Ishikawa (cell line): ENCODE data around the gene FTL.

Source experiments
- CEBPB ChIP-seq: IDR thresholded peaks from 2 replicates; pipeline ENCODE4 v1.6.1; 2012
- CREB1 ChIP-seq: IDR thresholded peaks from 2 replicates; pipeline ENCODE4 v1.6.1; 2012; ENCODE audit warnings: low read depth
- EGR1 ChIP-seq: IDR thresholded peaks from 2 replicates; pipeline ENCODE4 v1.6.1; 2012
- EP300 ChIP-seq: IDR thresholded peaks from 2 replicates; pipeline ENCODE4 v1.6.1; 2012; ENCODE audit warnings: borderline replicate concordance
- FOXM1 ChIP-seq: IDR thresholded peaks from 2 replicates; pipeline ENCODE4 v1.6.1; 2012; ENCODE audit warnings: low read depth, borderline replicate concordance
- MAX ChIP-seq: IDR thresholded peaks from 2 replicates; pipeline ENCODE4 v1.6.1; 2012
- NFIC ChIP-seq: IDR thresholded peaks from 2 replicates; pipeline ENCODE4 v1.6.1; 2012
- RAD21 ChIP-seq: IDR thresholded peaks from 2 replicates; pipeline ENCODE4 v1.6.1; 2012; ENCODE audit warnings: low read depth
- REST ChIP-seq: IDR thresholded peaks from 2 replicates; pipeline ENCODE4 v1.6.1; 2012; ENCODE audit warnings: low read depth, mild to moderate bottlenecking
- TAF1 ChIP-seq: IDR thresholded peaks from 2 replicates; pipeline ENCODE4 v1.6.1; 2012; ENCODE audit warnings: low read depth, mild to moderate bottlenecking
- TCF12 ChIP-seq: IDR thresholded peaks from 2 replicates; pipeline ENCODE4 v1.6.1; 2012; ENCODE audit warnings: low read depth
- TEAD4 ChIP-seq: IDR thresholded peaks from 2 replicates; pipeline ENCODE4 v1.6.1; 2012
- USF1 ChIP-seq: IDR thresholded peaks from 2 replicates; pipeline ENCODE4 v1.6.1; 2012
- YY1 ChIP-seq: IDR thresholded peaks from 2 replicates; pipeline ENCODE4 v1.6.1; 2012; ENCODE audit warnings: low read depth
- ZBTB7A ChIP-seq: IDR thresholded peaks from 2 replicates; pipeline ENCODE4 v1.6.1; 2012; ENCODE audit warnings: low read depth

FTL gene

GRCh38 chr19:48938256-48938655, 26.9 kb upstream of the FTL start:
- TF ChIP-seq TEAD4 (no peak), FOXM1 (no peak), RAD21 (no peak), CREB1 (no peak), CEBPB (no peak), NFIC (no peak), EGR1 (no peak), YY1 (no peak), ZBTB7A (no peak), TCF12 (no peak), EP300 (no peak), TAF1 (no peak), REST (no peak), MAX (no peak), USF1 (no peak)

- TF ChIP-seq TAF1: no peak
- no peak for TF ChIP-seq ZBTB7A
- TF ChIP-seq EGR1: no peak
- TF ChIP-seq MAX: no peak
- TF ChIP-seq TCF12: no peak
Measured at GRCh38 chr19:48940902-48941301, 24.2 kb upstream of the FTL start.

- TF ChIP-seq EP300 (no peak), CREB1 (no peak), RAD21 (no peak), TCF12 (no peak), MAX (no peak), NFIC (no peak), YY1 (no peak), EGR1 (no peak), TAF1 (no peak), USF1 (no peak), ZBTB7A (no peak), CEBPB (no peak), FOXM1 (no peak), REST (no peak), TEAD4 (no peak)
Measured at GRCh38 chr19:48943081-48943480, 22.0 kb upstream of the FTL start.

GRCh38 chr19:48945415-48945814, 19.7 kb upstream of the FTL start:
- TF ChIP-seq TCF12: no peak
- no peak for TF ChIP-seq RAD21
- TF ChIP-seq USF1: no peak
- no peak for TF ChIP-seq CREB1
- no peak for TF ChIP-seq EGR1
- no peak for TF ChIP-seq EP300
- TF ChIP-seq TAF1: no peak
- TF ChIP-seq NFIC: no peak
- no peak for TF ChIP-seq MAX
- TF ChIP-seq YY1: no peak
- TF ChIP-seq FOXM1: no peak
- no peak for TF ChIP-seq ZBTB7A
- TF ChIP-seq REST: no peak
